Posterior vena cava (tissue), 2 donors: Measurements from ENCODE around the gene KRT39. TPM values are rescaled to one million over a fixed set of nuclear protein-coding genes. Genes with fewer than 3 reads are reported as not detected.

ENCODE experiments used
- DNase-seq: peaks from one replicate; pipeline ENCODE4 v3.0.0-alpha.2; 2020; ENCODE audit warnings: low spot score
- intact Hi-C, 2 donors: fragments of 100-400 bp; cut with DNase I; formaldehyde crosslinking; loops; one replicate each; pipeline versions ENCODE4 v1.14.1 to v1.14.2; 2022 to 2023
- total RNA-seq, 2 donors: library from RNA; stranded (reverse); fragmentation: NEBNext Ultra II Directional; extraction: Animal tissue kit (Norgen Biotek cat#: 25700); gene quantifications; one replicate each; pipeline ENCODE4 v1.2.1, GENCODE V29; 2021
- donor health status: DM: yes; HTN: yes; CAD: no.
- donor health status: DM: yes; HTN: yes; CAD: no.

KRT39 gene
- total RNA-seq, 2 donors from 2014 or later, result not detected

DNA sequence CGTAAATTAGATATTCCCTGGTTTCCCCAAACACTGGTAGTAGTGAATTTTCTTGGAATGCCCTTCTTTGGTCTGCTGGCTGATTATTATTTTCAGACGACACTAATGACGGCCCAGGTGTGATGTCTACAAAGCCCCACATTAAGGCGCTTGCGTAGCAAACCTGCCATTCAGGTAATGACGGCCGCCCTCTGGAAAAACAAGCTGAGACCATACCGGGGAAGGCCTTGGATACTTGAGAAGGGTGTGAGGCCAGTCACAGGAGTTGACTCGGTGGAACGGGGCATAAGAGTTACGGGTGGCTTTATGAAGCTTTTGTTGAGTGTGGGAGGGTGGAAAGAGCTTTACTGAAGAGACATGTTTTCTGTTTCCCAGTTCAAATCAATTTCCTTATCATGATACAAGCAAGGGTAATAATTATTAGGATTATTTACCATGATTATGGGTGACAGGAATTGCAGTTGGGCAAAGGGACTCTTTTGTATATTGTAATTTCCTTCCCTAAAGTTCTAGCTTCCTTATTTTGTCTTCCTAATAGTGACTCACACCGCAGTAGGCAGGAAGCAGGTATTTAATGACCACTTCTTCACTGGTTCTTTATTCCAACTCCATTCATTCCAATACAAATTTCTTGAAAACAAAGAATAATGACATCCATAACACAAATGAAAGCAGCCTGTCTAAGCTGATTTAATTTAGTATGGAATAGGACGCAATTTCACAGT lies 54.1 kb downstream of the KRT39 start:
- DNase-seq, result no peak
- intact Hi-C loops, result no loop called here

GRCh38 chr17:40910441-40910841 lies 56.3 kb downstream of the KRT39 start:
- no peak for DNase-seq
- intact Hi-C loops, result no loop called here

DNA sequence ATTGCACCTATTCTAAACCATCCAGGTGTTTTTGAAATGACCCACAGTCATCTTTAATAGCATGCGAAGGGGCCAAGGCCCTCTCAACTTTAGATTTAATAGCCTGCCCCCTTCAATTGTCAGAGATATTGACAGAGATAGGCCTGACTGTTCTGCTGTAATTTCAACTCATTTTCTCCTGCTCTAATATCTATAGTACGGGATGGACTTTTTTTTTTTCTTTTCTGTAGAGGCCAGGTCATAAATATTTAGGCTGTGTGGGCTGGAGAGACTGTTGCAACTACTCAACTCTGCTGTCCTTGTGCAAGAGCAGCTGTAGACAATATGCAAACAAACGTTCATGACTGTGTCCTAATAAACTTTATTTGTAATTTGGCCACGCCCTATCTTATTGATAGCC lies 57.0 kb downstream of the KRT39 start:
- intact Hi-C loops, result loop anchor here (5.0 to 10.0 kb wide), 5 partner anchors 415 to 755 kb away; no protein-coding TSS in a partner anchor

GRCh38 chr17:40909351-40909750 lies 57.4 kb downstream of the KRT39 start:
- peak; percentile 92 for DNase-seq
- intact Hi-C loops, result loop anchor here (5.0 to 10.0 kb wide), 5 partner anchors 415 to 755 kb away; no protein-coding TSS in a partner anchor

More for the DNA sequence above, 57.0 kb downstream of the KRT39 start:
- DNase-seq, result no peak

Other genes with a start within 250 kb of the KRT39 start
- gene KRT25, start 211.6 kb downstream of the KRT39 start, total RNA-seq, result not detected
- not detected for gene KRT26, start 194.7 kb downstream of the KRT39 start, total RNA-seq
- under 1 TPM in 1 of 2 donors, not detected in 1; 0.42 TPM for gene KRT27, start 184.4 kb downstream of the KRT39 start, total RNA-seq
- not detected for gene KRT28, start 167.0 kb downstream of the KRT39 start, total RNA-seq
- 10 to 100 TPM; 36.9 to 44.9 TPM for gene KRT10, start 144.3 kb downstream of the KRT39 start, total RNA-seq
- gene KRT12, start 99.7 kb downstream of the KRT39 start, total RNA-seq, result not detected
- gene KRT20, start 81.7 kb downstream of the KRT39 start, total RNA-seq, result not detected
- under 1 TPM; 0.24 to 0.37 TPM for gene KRT23, start 29.3 kb downstream of the KRT39 start, total RNA-seq
- not detected for gene KRT40, start 17.4 kb upstream of the KRT39 start, total RNA-seq
- not detected for gene KRTAP3-3, start 27.2 kb upstream of the KRT39 start, total RNA-seq
- gene KRTAP3-2, start 33.0 kb upstream of the KRT39 start, total RNA-seq, result not detected
- not detected for gene KRTAP3-1, start 42.2 kb upstream of the KRT39 start, total RNA-seq
- gene KRTAP1-5, start 60.3 kb upstream of the KRT39 start, total RNA-seq, result not detected
- gene KRTAP1-4, start 63.2 kb upstream of the KRT39 start, total RNA-seq, result not detected
- gene KRTAP1-3, start 67.9 kb upstream of the KRT39 start, total RNA-seq, result not detected
- not detected for gene KRTAP1-1, start 74.5 kb upstream of the KRT39 start, total RNA-seq
- gene KRTAP2-1, start 80.4 kb upstream of the KRT39 start, total RNA-seq, result not detected
- not detected for gene KRTAP2-2, start 88.3 kb upstream of the KRT39 start, total RNA-seq
- gene KRTAP2-3, start 93.2 kb upstream of the KRT39 start, total RNA-seq, result not detected
- gene KRTAP2-4, start 98.9 kb upstream of the KRT39 start, total RNA-seq, result not detected
- not detected for gene KRTAP4-7, start 117.2 kb upstream of the KRT39 start, total RNA-seq
- gene KRTAP4-8, start 131.2 kb upstream of the KRT39 start, total RNA-seq, result not detected
- gene KRTAP4-16, start 135.3 kb upstream of the KRT39 start, total RNA-seq, result not detected
- gene KRTAP4-9, start 138.4 kb upstream of the KRT39 start, total RNA-seq, result not detected
- not detected for gene KRTAP4-11, start 151.4 kb upstream of the KRT39 start, total RNA-seq
- gene KRTAP4-12, start 157.2 kb upstream of the KRT39 start, total RNA-seq, result not detected
- gene KRTAP4-6, start 173.6 kb upstream of the KRT39 start, total RNA-seq, result not detected
- not detected for gene KRTAP4-5, start 182.9 kb upstream of the KRT39 start, total RNA-seq
- not detected for gene KRTAP4-4, start 193.8 kb upstream of the KRT39 start, total RNA-seq
- not detected for gene KRTAP4-3, start 201.3 kb upstream of the KRT39 start, total RNA-seq
- gene KRTAP4-2, start 211.3 kb upstream of the KRT39 start, total RNA-seq, result not detected
- not detected for gene KRTAP4-1, start 218.0 kb upstream of the KRT39 start, total RNA-seq
- not detected for gene KRTAP9-1, start 222.9 kb upstream of the KRT39 start, total RNA-seq